ENCODE data around the gene DDO.

- no peak for TF ChIP-seq POLR2A (IDR thresholded peaks at IDR 0.05)
- TF ChIP-seq CTCF (IDR thresholded peaks at IDR 0.05): no peak
Observed at GRCh38 chr6:110401585-110402176, 13.7 kb downstream of the DDO start.
